Activated CD8-positive, alpha-beta memory T cell treated with anti-CD3 and anti-CD28 coated beads, Interleukin-2, amount 50 U/mL, for 48 hours (primary cell): Measurements from ENCODE around the gene RAB6C.
"Not testable (repeated sequence)": the region's sequence is repeated elsewhere in the genome, so short reads cannot be mapped to it uniquely, and the experiment has no call there.

Experiments
- DNase-seq: peaks from one replicate; pipeline ENCODE4 v3.0.0-alpha.2; 2020

The RAB6C gene

GRCh38 chr2:129996657-129997237 lies 17.3 kb downstream of the RAB6C start:
- not testable (repeated sequence) for DNase-seq

GRCh38 chr2:129998771-129999170 lies 19.3 kb downstream of the RAB6C start:
- not testable (repeated sequence) for DNase-seq

- not testable (repeated sequence) for DNase-seq
Observed at GRCh38 chr2:130005862-130006261, 26.4 kb downstream of the RAB6C start.

GRCh38 chr2:130016701-130017100 lies 37.2 kb downstream of the RAB6C start:
- DNase-seq, result not testable (repeated sequence)

GRCh38 chr2:130019402-130019801 lies 39.9 kb downstream of the RAB6C start:
- no peak for DNase-seq

DNA sequence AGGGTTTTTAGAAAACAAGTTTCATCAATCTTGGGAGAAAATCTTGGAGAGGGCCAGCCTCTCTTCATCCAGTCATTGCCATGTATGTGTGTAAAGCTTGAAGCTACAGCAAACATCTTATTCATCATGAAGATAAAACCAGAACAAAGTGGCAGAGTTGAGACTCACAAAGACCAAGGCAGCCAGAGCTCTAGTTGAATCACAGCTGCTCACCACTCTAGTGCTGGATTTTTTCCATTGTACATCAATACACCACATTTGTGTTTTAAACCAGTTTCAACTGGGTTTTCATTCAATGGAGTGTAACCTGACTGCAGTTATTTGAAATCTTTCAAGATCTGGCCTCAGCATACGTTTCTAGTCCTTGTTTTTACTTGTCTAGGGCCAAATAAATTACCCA lies 40.6 kb downstream of the RAB6C start:
- not testable (repeated sequence) for DNase-seq

GRCh38 chr2:130025931-130026330 lies 46.5 kb downstream of the RAB6C start:
- DNase-seq, result not testable (repeated sequence)
